ENCODE data around the gene EN2.
A peak's percentile ranks its signal among the peaks of the same experiment; 100 is the strongest.

Gene EN2

DNA sequence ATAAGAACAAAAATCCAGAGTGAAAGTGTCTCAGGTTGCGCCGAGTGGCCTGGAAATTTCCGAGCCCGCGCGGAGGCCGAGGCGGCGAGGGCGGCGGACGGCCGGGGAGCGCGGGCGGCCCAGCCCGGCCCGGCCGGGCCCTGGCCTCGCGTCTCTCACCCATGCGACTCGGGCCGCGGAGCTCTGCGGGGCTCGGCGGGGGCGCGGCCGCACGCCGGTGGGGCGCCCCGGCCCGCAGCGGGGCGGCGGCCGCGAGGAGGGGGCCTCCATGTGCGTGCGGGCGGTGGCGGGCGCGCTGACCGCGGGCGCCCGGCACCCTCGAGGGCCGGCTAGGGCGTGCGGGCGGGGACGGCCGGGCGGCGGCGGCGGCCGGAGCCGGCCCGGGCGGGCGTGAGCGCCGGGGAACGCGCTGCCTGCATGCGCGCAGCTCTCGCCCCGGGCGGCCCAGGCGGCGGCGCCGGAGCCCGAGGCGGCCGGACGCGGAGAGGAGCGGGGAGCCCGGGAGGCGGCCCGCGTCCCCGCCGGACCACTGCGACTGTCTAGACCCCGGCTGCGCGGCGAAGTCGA is 302 bp upstream of the EN2 start:
- DNase-seq (ENCODE audit: low read depth) = no peak
- peak overlapping the region; percentile 46 for H3K4me3 ChIP-seq (ENCODE audit: low read depth, low read length)
- TF ChIP-seq CTCF (IDR thresholded peaks at IDR 0.05; ENCODE audit: low read depth, low read length, missing control alignments) = no peak
- in situ Hi-C loops (cut with HindIII; ENCODE audit: low sequenced_read_pairs) = no loop called here

GRCh38 chr7:155458878-155459699 is 1.2 kb downstream of the EN2 start:
- no peak for TF ChIP-seq CTCF (IDR thresholded peaks at IDR 0.05; ENCODE audit: low read depth, low read length, missing control alignments)
- DNase-seq (ENCODE audit: low read depth) = no peak
- in situ Hi-C loops (cut with HindIII; ENCODE audit: low sequenced_read_pairs) = no loop called here
- H3K4me3 ChIP-seq (ENCODE audit: low read depth, low read length) = peak overlapping the region; percentile 46

DNA sequence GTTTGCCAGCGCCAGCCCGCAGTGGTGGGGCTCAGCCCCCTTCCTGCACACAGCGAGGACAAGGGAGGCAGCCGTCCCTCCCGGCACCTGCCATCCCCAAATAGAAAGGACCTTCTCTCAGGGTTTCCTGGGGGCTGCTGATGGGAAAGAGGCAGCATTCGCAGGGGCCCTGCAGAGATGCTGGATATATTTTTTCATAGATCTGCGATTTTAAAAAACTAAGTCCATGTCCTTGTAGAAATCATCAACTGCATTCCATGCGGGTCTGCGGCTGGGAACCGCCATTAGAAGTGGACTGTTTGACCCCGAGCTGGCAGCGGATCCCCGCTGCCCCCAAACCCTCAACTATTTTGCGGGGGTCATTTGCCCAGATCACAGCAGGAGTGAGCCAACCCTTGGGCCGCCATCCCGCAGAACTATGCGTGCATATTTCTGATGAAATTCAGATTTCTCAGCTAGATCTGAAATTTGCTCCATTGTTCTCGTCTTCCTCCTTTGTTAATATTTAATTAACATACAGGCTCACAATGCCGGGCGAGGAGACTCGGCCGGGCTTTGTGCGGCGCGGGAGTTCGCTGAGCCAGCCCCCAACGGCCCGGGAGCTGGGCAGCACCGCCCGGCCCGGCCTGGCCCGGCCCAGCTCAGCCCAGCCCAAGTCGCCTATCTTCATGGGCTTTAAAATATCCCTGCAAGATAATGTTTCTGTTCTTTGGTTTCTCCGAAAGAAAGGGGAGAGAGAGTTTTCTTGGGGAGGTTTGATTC is 2.0 kb downstream of the EN2 start:
- peak overlapping the region; percentile 46 for H3K4me3 ChIP-seq (ENCODE audit: low read depth, low read length)
- in situ Hi-C loops (cut with HindIII; ENCODE audit: low sequenced_read_pairs) = no loop called here
- DNase-seq (ENCODE audit: low read depth) = no peak
- no peak for TF ChIP-seq CTCF (IDR thresholded peaks at IDR 0.05; ENCODE audit: low read depth, low read length, missing control alignments)

- in situ Hi-C loops (cut with HindIII; ENCODE audit: low sequenced_read_pairs) = no loop called here
- peak overlapping the region; percentile 46 for H3K4me3 ChIP-seq (ENCODE audit: low read depth, low read length)
- no peak for DNase-seq (ENCODE audit: low read depth)
- TF ChIP-seq CTCF (IDR thresholded peaks at IDR 0.05; ENCODE audit: low read depth, low read length, missing control alignments) = no peak
These were observed 3.1 kb downstream of the EN2 start for GRCh38 chr7:155460926-155461613.

DNA sequence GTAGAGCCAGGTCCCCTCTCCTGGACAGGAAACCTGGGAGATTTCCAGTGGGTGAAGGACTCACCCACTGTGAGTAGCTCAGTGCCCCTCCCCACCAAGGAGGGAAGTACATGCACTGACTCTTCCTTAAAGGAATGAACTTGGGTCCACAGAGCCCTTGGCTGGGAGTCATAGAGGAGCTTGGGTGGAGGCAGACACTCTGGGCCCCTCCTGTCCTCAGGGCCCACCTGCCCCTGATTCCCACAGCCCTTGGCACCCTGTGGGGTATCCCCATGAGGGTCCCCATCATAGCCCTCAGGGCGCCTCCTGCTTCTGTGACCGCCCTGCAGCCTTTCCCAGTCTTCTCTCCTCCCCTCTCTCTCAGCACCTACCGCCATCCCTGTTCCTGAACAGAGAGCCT is 3.7 kb downstream of the EN2 start:
- TF ChIP-seq CTCF (IDR thresholded peaks at IDR 0.05; ENCODE audit: low read depth, low read length, missing control alignments) = no peak
- H3K4me3 ChIP-seq (ENCODE audit: low read depth, low read length) = peak overlapping the region; percentile 46
- no peak for DNase-seq (ENCODE audit: low read depth)
- in situ Hi-C loops (cut with HindIII; ENCODE audit: low sequenced_read_pairs) = no loop called here

- in situ Hi-C loops (cut with HindIII; ENCODE audit: low sequenced_read_pairs) = no loop called here
- H3K4me3 ChIP-seq (ENCODE audit: low read depth, low read length) = peak overlapping the region; percentile 46
- TF ChIP-seq CTCF (IDR thresholded peaks at IDR 0.05; ENCODE audit: low read depth, low read length, missing control alignments) = no peak
- no peak for DNase-seq (ENCODE audit: low read depth)
These were observed 4.3 kb downstream of the EN2 start for GRCh38 chr7:155462163-155462735.
